OCI-LY3 (cell line): Measurements from ENCODE around the gene LYZL6.

Experiments
- CTCF ChIP-seq: fragments of 200-600, 300-600 bp; sonication (generic); IDR thresholded peaks from 2 replicates; pipeline ENCODE4 v1.5.1; 2014; ENCODE audit warnings: antibody characterized with exemption, low read length, low read depth
- EZH2phosphoT487 ChIP-seq: fragments of 200-600 bp; shearing (Covaris generic); IDR thresholded peaks from 2 replicates; pipeline ENCODE4 v1.6.1; 2018; ENCODE audit warnings: antibody characterized with exemption, mixed run types, low read depth

- no peak for TF ChIP-seq CTCF
- TF ChIP-seq EZH2phosphoT487: no peak
Measured at GRCh38 chr17:35917519-35918213, 25.8 kb downstream of the LYZL6 start.
